T-helper 2 cell treated with Interferon-gamma antibody and Interleukin-4, amounts not matched to agents 5 μg/mL and 100 μg/mL, for 36 hours (primary cell): ENCODE data around the gene NTSR1.

Experiments
- DNase-seq: peaks from one replicate; pipeline ENCODE4 v3.0.0; 2021; ENCODE audit warnings: low spot score
- H3K27ac Mint-ChIP-seq: one replicate; pipeline ENCODE4 v1.8.0; 2021; ENCODE audit warnings: mild to moderate bottlenecking, mixed read lengths
- H3K27me3 Mint-ChIP-seq: one replicate; pipeline ENCODE4 v1.8.0; 2021; ENCODE audit warnings: low read depth, mixed read lengths
- H3K36me3 Mint-ChIP-seq: one replicate; pipeline ENCODE4 v1.8.0; 2021; ENCODE audit warnings: low read depth, mixed read lengths
- H3K4me1 Mint-ChIP-seq: one replicate; pipeline ENCODE4 v1.8.0; 2021; ENCODE audit warnings: low read depth, mixed read lengths
- H3K4me3 Mint-ChIP-seq: one replicate; pipeline ENCODE4 v1.8.0; 2022; ENCODE audit warnings: mild to moderate bottlenecking, moderate library complexity, mixed read lengths
- H3K9me3 Mint-ChIP-seq: one replicate; pipeline ENCODE4 v1.8.0; 2021; ENCODE audit warnings: mixed read lengths

The NTSR1 gene

GRCh38 chr20:62806383-62807050 is 97.9 kb downstream of the NTSR1 start:
- peaks cover 24% of the 10 kb centered on the region for H3K36me3 Mint-ChIP-seq
- peak overlapping the region; percentile 65 for H3K27ac Mint-ChIP-seq

GRCh38 chr20:62807444-62808210 is 99.0 kb downstream of the NTSR1 start:
- DNase-seq = no peak
- no peak overlapping the region for H3K27ac Mint-ChIP-seq
- H3K36me3 Mint-ChIP-seq = peaks cover 28% of the 10 kb centered on the region
- no peaks in the 10 kb centered on the region for H3K9me3 Mint-ChIP-seq
- H3K27me3 Mint-ChIP-seq = no peaks in the 10 kb centered on the region
- H3K4me3 Mint-ChIP-seq = peak overlapping the region; percentile 48
- peaks cover 16% of the 10 kb centered on the region for H3K4me1 Mint-ChIP-seq

More at GRCh38 chr20:62806383-62807050, 97.9 kb downstream of the NTSR1 start:
- no peak for DNase-seq
- Mint-ChIP-seq H3K4me3 (peak overlapping the region; percentile 86), H3K27me3 (no peaks in the 10 kb centered on the region), H3K4me1 (peaks cover 16% of the 10 kb centered on the region), H3K9me3 (no peaks in the 10 kb centered on the region)

GRCh38 chr20:62808211-62808865 is 99.7 kb downstream of the NTSR1 start:
- H3K4me3 Mint-ChIP-seq = peak overlapping the region; percentile 40
- DNase-seq = peak; percentile 65
- no peaks in the 10 kb centered on the region for H3K27me3 Mint-ChIP-seq
- H3K9me3 Mint-ChIP-seq = no peaks in the 10 kb centered on the region
- peaks cover 14% of the 10 kb centered on the region for H3K4me1 Mint-ChIP-seq
- H3K36me3 Mint-ChIP-seq = peaks cover 31% of the 10 kb centered on the region
- H3K27ac Mint-ChIP-seq = no peak overlapping the region

- Mint-ChIP-seq H3K9me3 (no peaks in the 10 kb centered on the region), H3K27me3 (peaks cover 3% of the 10 kb centered on the region), H3K4me3 (no peak overlapping the region), H3K36me3 (peaks cover 26% of the 10 kb centered on the region), H3K27ac (no peak overlapping the region), H3K4me1 (peaks cover 10% of the 10 kb centered on the region)
- no peak for DNase-seq
Measured at GRCh38 chr20:62809530-62810428, 101.1 kb downstream of the NTSR1 start.

GRCh38 chr20:62811320-62811719 is 102.7 kb downstream of the NTSR1 start:
- no peak overlapping the region for H3K27ac Mint-ChIP-seq
- H3K36me3 Mint-ChIP-seq = peaks cover 21% of the 10 kb centered on the region
- no peak overlapping the region for H3K4me3 Mint-ChIP-seq
- peaks cover 18% of the 10 kb centered on the region for H3K27me3 Mint-ChIP-seq
- peaks cover 8% of the 10 kb centered on the region for H3K4me1 Mint-ChIP-seq
- H3K9me3 Mint-ChIP-seq = no peaks in the 10 kb centered on the region
- no peak for DNase-seq

- H3K4me1 Mint-ChIP-seq = peaks cover 4% of the 10 kb centered on the region
Measured at GRCh38 chr20:62811720-62812119, 103.1 kb downstream of the NTSR1 start.

More at GRCh38 chr20:62811720-62812119, 103.1 kb downstream of the NTSR1 start:
- no peak for DNase-seq
- Mint-ChIP-seq H3K36me3 (peaks cover 20% of the 10 kb centered on the region), H3K27me3 (peaks cover 19% of the 10 kb centered on the region), H3K9me3 (no peaks in the 10 kb centered on the region), H3K27ac (no peak overlapping the region), H3K4me3 (no peak overlapping the region)
